ENCODE results near the gene FZD10. TPM values are rescaled to one million over a fixed set of nuclear protein-coding genes. Genes with fewer than 3 reads are reported as not detected.

FZD10 gene
- total RNA-seq, 1 experiment from 2014 or later = not detected

GRCh38 chr12:130195776-130196175, 33.5 kb downstream of the FZD10 start:
- no peaks in the 10 kb centered on the region for H3K36me3 Mint-ChIP-seq (ENCODE audit: insufficient read depth, unreplicated experiment)
- POLR2A ChIA-PET = no interaction called here
- H3K9me3 Mint-ChIP-seq (ENCODE audit: unreplicated experiment) = peaks cover 6% of the 10 kb centered on the region
- no peaks in the 10 kb centered on the region for H3K4me1 Mint-ChIP-seq (ENCODE audit: insufficient read depth, unreplicated experiment)
- BruUV-seq (replicated peaks) = no TSS peak
- CTCF ChIA-PET = interaction anchor here (0.6 kb wide), 1 partner anchor 437 kb away, joined by 4 read pairs; no protein-coding TSS in a partner anchor
- intact Hi-C loops (cut with micrococcal nuclease) = no loop called here
- H3K27ac Mint-ChIP-seq (ENCODE audit: low read depth, unreplicated experiment) = no peak overlapping the region
- H3K4me3 Mint-ChIP-seq (ENCODE audit: unreplicated experiment) = no peak overlapping the region
- no peak for TF ChIP-seq CTCF (IDR thresholded peaks at IDR 0.05; ENCODE audit: unreplicated experiment)
- no peak for DNase-seq (ENCODE audit: unreplicated experiment)
- no peaks in the 10 kb centered on the region for H3K27me3 Mint-ChIP-seq (ENCODE audit: insufficient read depth, unreplicated experiment)

- Mint-ChIP-seq H3K4me1 (ENCODE audit: insufficient read depth, unreplicated experiment) (no peaks in the 10 kb centered on the region), H3K36me3 (ENCODE audit: insufficient read depth, unreplicated experiment) (no peaks in the 10 kb centered on the region), H3K27ac (ENCODE audit: low read depth, unreplicated experiment) (no peak overlapping the region), H3K9me3 (ENCODE audit: unreplicated experiment) (peaks cover 6% of the 10 kb centered on the region), H3K27me3 (ENCODE audit: insufficient read depth, unreplicated experiment) (no peaks in the 10 kb centered on the region), H3K4me3 (ENCODE audit: unreplicated experiment) (no peak overlapping the region)
- intact Hi-C loops (cut with micrococcal nuclease) = no loop called here
- ChIA-PET CTCF (no interaction called here), POLR2A (no interaction called here)
- no peak for TF ChIP-seq CTCF (IDR thresholded peaks at IDR 0.05; ENCODE audit: unreplicated experiment)
- no TSS peak for BruUV-seq (replicated peaks)
- no peak for DNase-seq (ENCODE audit: unreplicated experiment)
These were observed 34.6 kb downstream of the FZD10 start for GRCh38 chr12:130196827-130197226.

- CTCF ChIA-PET = interaction anchor here (0.5 to 1.4 kb wide), 3 partner anchors 127 to 149 kb away, joined by 3 to 4 read pairs (median 4); no protein-coding TSS in a partner anchor
- BruUV-seq (replicated peaks) = no TSS peak
- Mint-ChIP-seq H3K27ac (ENCODE audit: low read depth, unreplicated experiment) (no peak overlapping the region), H3K4me1 (ENCODE audit: insufficient read depth, unreplicated experiment) (no peaks in the 10 kb centered on the region), H3K4me3 (ENCODE audit: unreplicated experiment) (no peak overlapping the region), H3K27me3 (ENCODE audit: insufficient read depth, unreplicated experiment) (no peaks in the 10 kb centered on the region), H3K36me3 (ENCODE audit: insufficient read depth, unreplicated experiment) (no peaks in the 10 kb centered on the region), H3K9me3 (ENCODE audit: unreplicated experiment) (peaks cover 6% of the 10 kb centered on the region)
- POLR2A ChIA-PET = no interaction called here
- no peak for TF ChIP-seq CTCF (IDR thresholded peaks at IDR 0.05; ENCODE audit: unreplicated experiment)
- no peak for DNase-seq (ENCODE audit: unreplicated experiment)
- intact Hi-C loops (cut with micrococcal nuclease) = no loop called here
These were observed 35.9 kb downstream of the FZD10 start for GRCh38 chr12:130198026-130198662.

GRCh38 chr12:130198663-130199060, 36.4 kb downstream of the FZD10 start:
- ChIA-PET POLR2A (no interaction called here), CTCF (interaction anchor here (0.5 to 1.5 kb wide), 3 partner anchors 10 to 149 kb away, joined by 3 to 4 read pairs (median 3); no protein-coding TSS in a partner anchor)
- no peak for TF ChIP-seq CTCF (IDR thresholded peaks at IDR 0.05; ENCODE audit: unreplicated experiment)
- intact Hi-C loops (cut with micrococcal nuclease) = no loop called here
- Mint-ChIP-seq H3K4me1 (ENCODE audit: insufficient read depth, unreplicated experiment) (no peaks in the 10 kb centered on the region), H3K4me3 (ENCODE audit: unreplicated experiment) (no peak overlapping the region), H3K27ac (ENCODE audit: low read depth, unreplicated experiment) (no peak overlapping the region), H3K36me3 (ENCODE audit: insufficient read depth, unreplicated experiment) (no peaks in the 10 kb centered on the region), H3K9me3 (ENCODE audit: unreplicated experiment) (peaks cover 6% of the 10 kb centered on the region), H3K27me3 (ENCODE audit: insufficient read depth, unreplicated experiment) (no peaks in the 10 kb centered on the region)
- no peak for DNase-seq (ENCODE audit: unreplicated experiment)
- no TSS peak for BruUV-seq (replicated peaks)
